Loucy (cell line): Measurements from ENCODE around the gene TMEM187.

Experiments
- H2AFZ ChIP-seq: fragments of 200-600 bp; sonication (generic); 2 replicates; pipeline ENCODE4 v1.6.0; 2016; ENCODE audit warnings: antibody characterized with exemption, mild to moderate bottlenecking, low read length, moderate library complexity
- H3F3A ChIP-seq: fragments of 200-600 bp; 2 replicates; pipeline ENCODE4 v1.6.0; 2016; ENCODE audit warnings: antibody characterized with exemption, low read depth, mild to moderate bottlenecking
- H3K27me3 ChIP-seq: fragments of 200-600 bp; sonication (generic); 2 replicates; pipeline ENCODE4 v1.6.1; 2014; ENCODE audit warnings: low read length, mild to moderate bottlenecking; ENCODE audit not compliant: insufficient read depth, poor library complexity, severe bottlenecking
- H3K36me3 ChIP-seq: fragments of 200-600 bp; sonication (generic); 2 replicates; pipeline ENCODE4 v1.6.1; 2016; ENCODE audit warnings: low read length; ENCODE audit not compliant: insufficient read depth
- H3K4me1 ChIP-seq: fragments of 200-600 bp; sonication (generic); 2 replicates; pipeline ENCODE4 v1.5.1; 2014; ENCODE audit warnings: low read length, mild to moderate bottlenecking; ENCODE audit not compliant: insufficient read depth, poor library complexity, severe bottlenecking
- H3K4me2 ChIP-seq: fragments of 200-600 bp; sonication (generic); 2 replicates; pipeline ENCODE4 v1.6.0; 2014; ENCODE audit warnings: antibody characterized with exemption, low read length, low read depth, mild to moderate bottlenecking; ENCODE audit not compliant: poor library complexity, severe bottlenecking
- H3K4me3 ChIP-seq: fragments of 200-600 bp; sonication (generic); 2 replicates; pipeline ENCODE4 v1.5.1; 2014; ENCODE audit warnings: low read length, mild to moderate bottlenecking, mixed read lengths; ENCODE audit not compliant: poor library complexity, severe bottlenecking
- H3K79me2 ChIP-seq: fragments of 200-600 bp; sonication (generic); 2 replicates; pipeline ENCODE4 v1.6.1; 2014; ENCODE audit warnings: low read length; ENCODE audit not compliant: insufficient read depth
- H3K9ac ChIP-seq: fragments of 200-600 bp; sonication (generic); 2 replicates; pipeline ENCODE4 v1.6.0; 2014; ENCODE audit warnings: mild to moderate bottlenecking, low read depth, low read length, moderate library complexity; ENCODE audit not compliant: poor library complexity, severe bottlenecking
- H3K9me2 ChIP-seq: fragments of 200-600 bp; sonication (generic); replicated peaks from 2 replicates; pipeline ENCODE4 v1.6.1; 2016; ENCODE audit warnings: low read depth, low read length, mixed read lengths
- H3K9me3 ChIP-seq: fragments of 200-600 bp; sonication (generic); 2 replicates; pipeline ENCODE4 v1.6.1; 2014; ENCODE audit warnings: mild to moderate bottlenecking, antibody characterized with exemption, low read length, low read depth; ENCODE audit not compliant: insufficient read depth
- H4K20me1 ChIP-seq: fragments of 200-600 bp; sonication (generic); 2 replicates; pipeline ENCODE4 v1.6.0; 2014; ENCODE audit warnings: antibody characterized with exemption, low read length, mild to moderate bottlenecking; ENCODE audit not compliant: insufficient read depth, poor library complexity, severe bottlenecking
- EZH2phosphoT487 ChIP-seq: fragments of 200-600 bp; IDR thresholded peaks from 2 replicates; pipeline ENCODE4 v1.6.1; 2018; ENCODE audit warnings: antibody characterized with exemption, mild to moderate bottlenecking, moderate library complexity, borderline replicate concordance
- TF ChIP-seq, protein P1 (sequence below): fragments of 200-600 bp; sonication (generic); conservative IDR thresholded peaks from 2 replicates; pipeline ENCODE4 v1.5.1; 2014; ENCODE audit warnings: mild to moderate bottlenecking, antibody characterized with exemption, low read length

TMEM187 gene

DNA sequence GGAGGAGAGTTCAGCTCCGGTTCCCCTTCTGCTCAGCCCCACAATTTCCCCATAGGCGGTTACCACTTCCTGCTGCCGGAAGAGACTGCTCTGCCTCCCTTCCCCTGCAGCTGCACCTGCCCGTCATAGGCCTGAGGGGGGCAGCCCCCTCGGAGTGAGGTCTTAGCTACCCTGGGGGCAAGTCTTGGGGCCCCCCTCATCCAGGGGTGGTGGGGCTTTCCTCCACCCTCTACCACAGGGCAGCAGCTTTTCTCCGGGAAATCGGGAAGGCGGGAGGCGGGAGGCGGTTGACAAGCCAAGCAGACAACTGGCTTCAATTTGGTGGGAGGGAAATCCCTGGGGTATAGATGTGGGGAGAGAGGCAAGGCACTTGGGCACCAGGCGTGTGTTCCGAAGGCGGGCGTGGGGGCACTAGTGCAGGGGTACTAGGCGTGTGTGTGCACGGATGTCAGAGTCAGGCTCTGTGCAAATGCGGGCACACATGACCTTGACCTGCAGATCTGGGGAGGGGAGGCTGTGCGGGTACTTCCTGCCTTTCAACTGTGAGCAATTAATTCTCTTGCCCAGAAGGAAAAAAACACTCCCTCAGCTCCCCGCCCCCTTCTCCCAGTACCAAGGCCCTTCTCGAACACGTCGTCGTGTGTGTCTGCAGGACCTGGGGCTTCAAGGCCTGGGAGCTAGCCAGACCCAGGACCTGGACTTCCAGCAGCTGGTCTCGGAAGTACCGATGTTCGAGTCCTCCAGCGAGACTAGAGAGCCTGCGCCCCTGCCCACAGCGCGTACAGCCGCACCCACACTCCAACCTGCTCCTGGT lies 45.5 kb upstream of the TMEM187 start:
- Histone ChIP-seq H3K27me3 (no peaks in the 10 kb centered on the region), H3K79me2 (peaks cover 59% of the 10 kb centered on the region), H3K9ac (peak overlapping the region; percentile 100), H3K9me3 (no peaks in the 10 kb centered on the region), H3K4me2 (peak overlapping the region; percentile 84), H2AFZ (no peak overlapping the region), H3K4me1 (peaks cover 11% of the 10 kb centered on the region), H3F3A (peaks cover 7% of the 10 kb centered on the region; the same call in 1 of the 2 replicates), H3K36me3 (no peaks in the 10 kb centered on the region), H3K9me2 (no peaks in the 10 kb centered on the region), H4K20me1 (peaks cover 9% of the 10 kb centered on the region), H3K4me3 (peak overlapping the region; percentile 98)
- no peak for TF ChIP-seq EZH2phosphoT487
- TF ChIP-seq, protein P1, sequence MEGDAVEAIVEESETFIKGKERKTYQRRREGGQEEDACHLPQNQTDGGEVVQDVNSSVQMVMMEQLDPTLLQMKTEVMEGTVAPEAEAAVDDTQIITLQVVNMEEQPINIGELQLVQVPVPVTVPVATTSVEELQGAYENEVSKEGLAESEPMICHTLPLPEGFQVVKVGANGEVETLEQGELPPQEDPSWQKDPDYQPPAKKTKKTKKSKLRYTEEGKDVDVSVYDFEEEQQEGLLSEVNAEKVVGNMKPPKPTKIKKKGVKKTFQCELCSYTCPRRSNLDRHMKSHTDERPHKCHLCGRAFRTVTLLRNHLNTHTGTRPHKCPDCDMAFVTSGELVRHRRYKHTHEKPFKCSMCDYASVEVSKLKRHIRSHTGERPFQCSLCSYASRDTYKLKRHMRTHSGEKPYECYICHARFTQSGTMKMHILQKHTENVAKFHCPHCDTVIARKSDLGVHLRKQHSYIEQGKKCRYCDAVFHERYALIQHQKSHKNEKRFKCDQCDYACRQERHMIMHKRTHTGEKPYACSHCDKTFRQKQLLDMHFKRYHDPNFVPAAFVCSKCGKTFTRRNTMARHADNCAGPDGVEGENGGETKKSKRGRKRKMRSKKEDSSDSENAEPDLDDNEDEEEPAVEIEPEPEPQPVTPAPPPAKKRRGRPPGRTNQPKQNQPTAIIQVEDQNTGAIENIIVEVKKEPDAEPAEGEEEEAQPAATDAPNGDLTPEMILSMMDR = no peak

DNA sequence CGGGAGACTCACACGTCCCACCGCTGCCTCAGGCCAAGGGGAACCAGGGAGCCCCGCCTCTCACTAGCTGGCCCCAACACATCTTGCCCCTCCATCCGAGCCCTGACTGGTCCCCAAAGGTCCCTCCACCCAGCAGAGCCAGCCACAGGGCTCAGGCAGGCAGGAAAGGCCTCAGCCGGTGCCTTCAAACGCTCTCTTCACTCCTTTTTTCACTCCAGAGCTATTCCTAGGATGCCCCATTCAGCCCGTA lies 45.0 kb upstream of the TMEM187 start:
- H3K9me3 ChIP-seq = no peaks in the 10 kb centered on the region
- H3K9ac ChIP-seq = peak overlapping the region; percentile 100
- H2AFZ ChIP-seq = no peak overlapping the region
- H3K36me3 ChIP-seq = no peaks in the 10 kb centered on the region
- TF ChIP-seq EZH2phosphoT487 = no peak
- TF ChIP-seq, protein P1 = no peak
- H3K4me3 ChIP-seq = peak overlapping the region; percentile 98
- H3K9me2 ChIP-seq = no peaks in the 10 kb centered on the region
- H3K27me3 ChIP-seq = no peaks in the 10 kb centered on the region
- H3F3A ChIP-seq = peaks cover 7% of the 10 kb centered on the region; the same call in 1 of the 2 replicates
- H3K79me2 ChIP-seq = peaks cover 59% of the 10 kb centered on the region
- peaks cover 6% of the 10 kb centered on the region for H4K20me1 ChIP-seq
- peak overlapping the region; percentile 80 for H3K4me2 ChIP-seq
- peaks cover 11% of the 10 kb centered on the region for H3K4me1 ChIP-seq

- no peak overlapping the region for H2AFZ ChIP-seq
These were observed 44.4 kb upstream of the TMEM187 start for GRCh38 chrX:153927922-153928760.

More at GRCh38 chrX:153927922-153928760, 44.4 kb upstream of the TMEM187 start:
- Histone ChIP-seq H3K9me2 (no peaks in the 10 kb centered on the region), H3K4me1 (peaks cover 11% of the 10 kb centered on the region), H3K4me2 (peak overlapping the region; percentile 80), H4K20me1 (peaks cover 5% of the 10 kb centered on the region), H3K9ac (peak overlapping the region; percentile 100), H3K9me3 (no peaks in the 10 kb centered on the region), H3K27me3 (no peaks in the 10 kb centered on the region), H3K79me2 (peaks cover 59% of the 10 kb centered on the region), H3F3A (peaks cover 7% of the 10 kb centered on the region; the same call in 1 of the 2 replicates), H3K4me3 (peak overlapping the region; percentile 98), H3K36me3 (no peaks in the 10 kb centered on the region)
- TF ChIP-seq EZH2phosphoT487 = no peak
- TF ChIP-seq, protein P1 = 0 out of 2 replicates have a peak, but pooled peaks have one; percentile 13
